Gastroesophageal sphincter (tissue), 3 donors: ENCODE data around the gene PKIG.

ENCODE experiments used
- CTCF ChIP-seq, 4 experiments: fragments of 200-600 bp in 2 of 4; fragments of 450-650 bp in 2 of 4; sonication (generic) in 1 of 4; IDR thresholded peaks; one replicate each; pipeline ENCODE4 v1.5.1; 2017 to 2019; ENCODE audit warnings: antibody characterized with exemption in 4 of 4, mild to moderate bottlenecking in 2 of 4, moderate library complexity in 2 of 4
- EP300 ChIP-seq: sonication (generic); formaldehyde crosslinking; IDR thresholded peaks from one replicate; pipeline ENCODE4 v1.6.1; 2017; ENCODE audit warnings: antibody characterized with exemption, mild to moderate bottlenecking
- POLR2A ChIP-seq, 2 donors: fragments of 450-650 bp; IDR thresholded peaks; one replicate each; pipeline ENCODE4 v1.6.1; 2017; ENCODE audit warnings: antibody characterized with exemption in 2 of 2, mild to moderate bottlenecking in 2 of 2, moderate library complexity in 1 of 2

GRCh38 chr20:44533928-44534327 is 48.5 kb upstream of the PKIG start:
- TF ChIP-seq CTCF (IDR thresholded peaks at IDR 0.05) (no peak), POLR2A (IDR thresholded peaks at IDR 0.05) (no peak), EP300 (no peak)
